ENCODE data around the gene RAB5IF. TPM values are rescaled to one million over a fixed set of nuclear protein-coding genes. Genes with fewer than 3 reads are reported as not detected.

RAB5IF gene
- total and polyA plus RNA-seq, 10 of the 15 experiments (the other 5 are each of a cell fraction or from before 2014, with no cell fraction given) = 19.4 to 246 (median 92.0) TPM

DNA sequence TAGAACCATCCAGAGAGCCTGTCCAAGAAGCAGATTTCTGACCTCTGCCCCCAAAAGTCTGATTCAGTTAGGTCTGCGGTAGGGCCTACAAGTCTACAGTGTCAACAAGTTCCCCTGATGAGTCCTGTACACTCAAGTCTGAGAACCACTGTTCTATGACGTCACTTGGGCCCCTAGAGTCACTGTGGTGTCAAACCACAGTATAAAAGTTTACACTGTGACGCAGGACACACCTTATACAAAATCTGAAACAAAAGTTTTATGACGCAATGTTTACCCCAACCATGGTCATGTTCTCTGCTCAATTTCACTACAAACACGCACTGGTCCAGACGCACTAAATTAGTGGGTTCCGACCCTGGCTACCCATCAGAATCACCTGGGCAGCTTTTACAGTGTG is 22.5 kb downstream of the RAB5IF start:
- no peak overlapping the region for H3K27ac ChIP-seq (ENCODE audit: control insufficient read depth, insufficient read depth)
- intact Hi-C loops (cut with micrococcal nuclease; ENCODE audit: unreplicated experiment) = no loop called here
- H3K9me3 ChIP-seq (replicated peaks; ENCODE audit: control insufficient read depth, insufficient read depth, low read length) = no peaks in the 10 kb centered on the region
- no peaks in the 10 kb centered on the region for H3K36me3 ChIP-seq (ENCODE audit: control insufficient read depth in 2 of 2, insufficient read depth in 2 of 2, low read length in 1 of 2)
- ChIA-PET SMC1A (ENCODE audit: uncharacterized antibody, unreplicated experiment) (interaction anchor here (1.0 kb wide), 1 partner anchor 71 kb away, joined by 3 read pairs; no protein-coding TSS in a partner anchor), POLR2A (no interaction called here), RAD21 (ENCODE audit: unreplicated experiment) (interaction anchor here (1.7 kb wide), 1 partner anchor 13 kb away, joined by 4 read pairs; no protein-coding TSS in a partner anchor), CTCF (interaction anchor here (1.6 kb wide), 1 partner anchor 23 kb away, joined by 3 read pairs; no protein-coding TSS in a partner anchor)
- WGBS (ENCODE audit: insufficient coverage, insufficient replicate concordance, low lambda C conversion rate, missing lambda C conversion rate) = 79% methylated on average over 7 of the region's 7 CpGs
- no peak overlapping the region for H2AFZ ChIP-seq (ENCODE audit: control insufficient read depth, low read depth, low read length)
- in situ Hi-C loops (cut with MboI) = no loop called here
- no peak overlapping the region for H3K9ac ChIP-seq (ENCODE audit: control insufficient read depth, insufficient read depth, low read length)
- no peaks in the 10 kb centered on the region for H3K79me2 ChIP-seq (ENCODE audit: control insufficient read depth, insufficient read depth, low read length)
- FAIRE-seq = no peak
- DNase-seq (ENCODE audit: low read depth, low spot score) = no peak
- H3K27me3 ChIP-seq (replicated peaks in 1 of 2; ENCODE audit: control insufficient read depth in 2 of 2, insufficient read depth in 2 of 2, low read length in 1 of 2) = no peaks in the 10 kb centered on the region
- no peak overlapping the region for H3K4me3 ChIP-seq
- BruUV-seq (replicated peaks) = no TSS peak
- no peak overlapping the region for H3K4me2 ChIP-seq (ENCODE audit: control insufficient read depth, insufficient read depth)
- TF ChIP-seq ZBED1 (IDR thresholded peaks at IDR 0.05; ENCODE audit: borderline replicate concordance) = no peak
- 0 out of 2 replicates have a peak, but pooled peaks have one; percentile 28 for TF ChIP-seq ATF7 (IDR thresholded peaks at IDR 0.05; ENCODE audit: low read depth)
- no peak for TF ChIP-seq SMAD5 (IDR thresholded peaks at IDR 0.05; ENCODE audit: low read depth)
- TF ChIP-seq NFXL1 (IDR thresholded peaks at IDR 0.05; ENCODE audit: borderline replicate concordance) = no peak
- TF ChIP-seq SUZ12 (IDR thresholded peaks at IDR 0.05; ENCODE audit: unreplicated experiment) = no peak
- TF ChIP-seq CREM (IDR thresholded peaks at IDR 0.05; ENCODE audit: low read depth) = 0 out of 2 replicates have a peak, but pooled peaks have one; percentile 21
- no peak for TF ChIP-seq JUNB (IDR thresholded peaks at IDR 0.05)
- no peaks in the 10 kb centered on the region for H4K20me1 ChIP-seq (ENCODE audit: control insufficient read depth, insufficient read depth)
- ATAC-seq = no peak
- H3K4me1 ChIP-seq (ENCODE audit: control insufficient read depth, insufficient read depth, low read length) = peaks cover 12% of the 10 kb centered on the region

Measured in GM12878 (cell line).